Transverse colon (tissue), 4 donors: ENCODE results near the gene PDCD6IP. TPM values are rescaled to one million over a fixed set of nuclear protein-coding genes. Genes with fewer than 3 reads are reported as not detected.
"Not testable (repeated sequence)": the region's sequence is repeated elsewhere in the genome, so short reads cannot be mapped to it uniquely, and the experiment has no call there.

Source experiments
- DNase-seq: peaks from one replicate; pipeline ENCODE4 v3.0.0-alpha.2; 2019
- H3K27ac ChIP-seq, 4 donors: fragments of 200-600 bp; sonication (generic); 2 replicates each; pipeline ENCODE4 v1.5.1; 2016 to 2018; ENCODE audit warnings: inconsistent platforms in 4 of 4
- H3K27me3 ChIP-seq: fragments of 200-600 bp; sonication (generic); 2 replicates; pipeline ENCODE4 v1.5.1; 2017; ENCODE audit warnings: inconsistent platforms
- H3K36me3 ChIP-seq, 4 donors: fragments of 200-600 bp; sonication (generic); 2 replicates each; pipeline ENCODE4 v1.5.1; 2017 to 2019; ENCODE audit warnings: inconsistent platforms in 4 of 4
- H3K4me1 ChIP-seq, 4 donors: fragments of 200-600 bp; sonication (generic); 2 replicates each; pipeline ENCODE4 v1.5.1; 2017 to 2020; ENCODE audit warnings: inconsistent platforms in 4 of 4
- H3K4me3 ChIP-seq, 4 donors: fragments of 200-600 bp; sonication (generic); 1 replicate in 1 of 4; 2 replicates in 3 of 4; pipeline versions ENCODE4 v1.5.1 to v1.6.1; 2017 to 2019; ENCODE audit warnings: inconsistent platforms in 4 of 4
- H3K9me3 ChIP-seq, 2 donors: fragments of 200-600 bp; sonication (generic); 2 replicates each; pipeline ENCODE4 v1.5.1; 2017 to 2019; ENCODE audit warnings: inconsistent platforms in 2 of 2
- EP300 ChIP-seq: sonication (generic); formaldehyde crosslinking; IDR thresholded peaks from one replicate; pipeline ENCODE4 v1.6.1; 2017; ENCODE audit warnings: antibody characterized with exemption, low read depth
- POLR2A ChIP-seq: fragments of 450-650 bp; IDR thresholded peaks from one replicate; pipeline ENCODE4 v1.6.1; 2016; ENCODE audit warnings: antibody characterized with exemption, mild to moderate bottlenecking, moderate library complexity
- POLR2AphosphoS5 ChIP-seq, 3 donors: sonication (generic); formaldehyde crosslinking; IDR thresholded peaks; one replicate each; pipeline ENCODE4 v1.6.1; 2016; ENCODE audit warnings: antibody characterized with exemption in 3 of 3
- WGBS, 2 donors: methylation state at CpG; one replicate each; pipeline ENCODE4 v1.1.5; 2018; ENCODE audit warnings: low coverage in 1 of 2; 5-methylcytosine and 5-hydroxymethylcytosine counted together
- in situ Hi-C, 4 donors: fragments of 200-750 bp; cut with MboI; loops; one replicate each; pipeline versions ENCODE4 v1.15.0 to v1.15.1; 2017; ENCODE audit warnings: low sequenced_read_pairs in 3 of 4, low pct_ligation_motif_present in 1 of 4, low pct_unique_long_range_greater_than_20kb in 1 of 4
- intact Hi-C: fragments of 100-400 bp; cut with DNase I; formaldehyde crosslinking; loops from one replicate; pipeline ENCODE4 v1.15.1; 2023; ENCODE audit warnings: low total_unique reads
- total RNA-seq, 4 donors: library from RNA; depleted of rRNA; stranded (reverse); fragments of >200 nt; gene quantifications; one replicate each; pipeline ENCODE4 v1.1.0, GENCODE V29; 2016
- TF ChIP-seq, protein P1 (sequence below), 5 experiments: fragments of 200-600 bp in 3 of 5; fragments of 450-650 bp in 2 of 5; sonication (generic) in 3 of 5; IDR thresholded peaks; 1 replicate in 2 of 5; 2 replicates in 3 of 5; pipeline ENCODE4 v1.5.1; 2016 to 2017; ENCODE audit warnings: antibody characterized with exemption in 5 of 5, inconsistent platforms in 3 of 5, mild to moderate bottlenecking in 2 of 5, moderate library complexity in 1 of 5

PDCD6IP gene
- total RNA-seq, 4 donors from 2014 or later: 89.0 to 523 (median 372) TPM

- Histone ChIP-seq H3K36me3 (peaks cover 0 to 21% (median 9%) of the 10 kb centered on the region in 4 donors), H3K4me1 (peaks cover 0 to 35% (median 11%) of the 10 kb centered on the region in 4 donors), H3K27ac (peak overlapping the region in 2 of 4 donors; percentile 26 to 58), H3K4me3 (no peak overlapping the region), H3K27me3 (no peaks in the 10 kb centered on the region), H3K9me3 (no peaks in the 10 kb centered on the region)
- intact Hi-C loops (no loop called here), in situ Hi-C loops (no loop called here)
- TF ChIP-seq POLR2A: no peak
- TF ChIP-seq, protein P1, sequence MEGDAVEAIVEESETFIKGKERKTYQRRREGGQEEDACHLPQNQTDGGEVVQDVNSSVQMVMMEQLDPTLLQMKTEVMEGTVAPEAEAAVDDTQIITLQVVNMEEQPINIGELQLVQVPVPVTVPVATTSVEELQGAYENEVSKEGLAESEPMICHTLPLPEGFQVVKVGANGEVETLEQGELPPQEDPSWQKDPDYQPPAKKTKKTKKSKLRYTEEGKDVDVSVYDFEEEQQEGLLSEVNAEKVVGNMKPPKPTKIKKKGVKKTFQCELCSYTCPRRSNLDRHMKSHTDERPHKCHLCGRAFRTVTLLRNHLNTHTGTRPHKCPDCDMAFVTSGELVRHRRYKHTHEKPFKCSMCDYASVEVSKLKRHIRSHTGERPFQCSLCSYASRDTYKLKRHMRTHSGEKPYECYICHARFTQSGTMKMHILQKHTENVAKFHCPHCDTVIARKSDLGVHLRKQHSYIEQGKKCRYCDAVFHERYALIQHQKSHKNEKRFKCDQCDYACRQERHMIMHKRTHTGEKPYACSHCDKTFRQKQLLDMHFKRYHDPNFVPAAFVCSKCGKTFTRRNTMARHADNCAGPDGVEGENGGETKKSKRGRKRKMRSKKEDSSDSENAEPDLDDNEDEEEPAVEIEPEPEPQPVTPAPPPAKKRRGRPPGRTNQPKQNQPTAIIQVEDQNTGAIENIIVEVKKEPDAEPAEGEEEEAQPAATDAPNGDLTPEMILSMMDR (IDR thresholded peaks at IDR 0.05): no peak
- no peak for TF ChIP-seq EP300
- no peak for TF ChIP-seq POLR2AphosphoS5 (IDR thresholded peaks at IDR 0.05)
- 55 to 86% methylated on average over 2 to 3 of the region's 3 CpGs for WGBS, 2 donors
- DNase-seq: no peak
Measured at GRCh38 chr3:33839283-33839682, 40.9 kb downstream of the PDCD6IP start.

- Histone ChIP-seq H3K4me1 (peaks cover 0 to 35% (median 11%) of the 10 kb centered on the region in 4 donors), H3K27ac (peak overlapping the region in 3 of 4 donors; percentile 3 to 58 (median 26)), H3K27me3 (no peaks in the 10 kb centered on the region), H3K36me3 (peaks cover 0 to 27% (median 11%) of the 10 kb centered on the region in 4 donors), H3K4me3 (no peak overlapping the region), H3K9me3 (no peaks in the 10 kb centered on the region)
- intact Hi-C loops (no loop called here), in situ Hi-C loops (no loop called here)
- TF ChIP-seq POLR2AphosphoS5 (IDR thresholded peaks at IDR 0.05) (no peak), EP300 (no peak), POLR2A (no peak)
- TF ChIP-seq, protein P1 (IDR thresholded peaks at IDR 0.05): no peak
- peak; percentile 22 for DNase-seq
- 51 to 65% methylated on average over 2 of the region's 2 CpGs for WGBS, 2 donors
Measured at GRCh38 chr3:33840179-33840578, 41.7 kb downstream of the PDCD6IP start.

DNA sequence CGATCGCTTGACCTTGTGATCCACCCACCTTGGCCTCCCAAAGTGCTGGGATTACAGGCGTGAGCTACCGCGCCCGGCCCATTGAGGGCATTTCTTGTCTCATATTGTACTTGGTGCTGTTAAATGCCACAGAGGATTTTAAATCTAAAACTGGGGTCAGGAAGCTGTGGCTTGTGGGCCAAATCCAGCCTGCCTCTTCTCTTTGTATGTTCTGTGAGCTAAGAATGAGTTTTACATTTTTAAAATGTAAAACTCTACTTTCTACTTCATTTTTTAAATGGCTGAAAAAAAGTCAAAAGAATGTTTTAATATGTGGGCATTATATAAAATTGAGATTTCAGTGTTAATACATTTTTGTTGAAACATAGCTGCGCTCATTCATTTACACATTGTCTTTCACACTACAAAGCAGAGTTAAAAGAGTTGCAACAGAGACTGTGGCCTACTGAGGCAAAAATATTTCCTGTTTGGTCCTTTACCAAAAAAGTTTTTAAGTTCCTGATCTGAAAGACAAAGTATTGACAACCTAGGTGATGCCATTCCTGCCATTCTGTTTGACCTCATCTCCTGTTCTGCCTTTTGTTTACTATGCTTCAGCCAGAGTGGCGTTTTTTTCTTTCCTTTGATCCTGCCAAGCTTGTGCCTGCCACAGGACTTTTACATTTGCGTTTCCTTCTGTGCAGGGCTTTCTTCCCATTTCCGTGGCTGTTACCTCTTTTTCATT lies 50.4 kb downstream of the PDCD6IP start:
- H3K9me3 ChIP-seq: no peaks in the 10 kb centered on the region
- H3K4me3 ChIP-seq: no peak overlapping the region
- intact Hi-C loops: no loop called here
- 72 to 74% methylated on average over 4 to 10 of the region's 10 CpGs for WGBS, 2 donors
- in situ Hi-C loops: no loop called here
- peaks cover 0 to 33% (median 15%) of the 10 kb centered on the region in 4 donors for H3K36me3 ChIP-seq
- no peak for TF ChIP-seq POLR2AphosphoS5 (IDR thresholded peaks at IDR 0.05)
- TF ChIP-seq POLR2A: no peak
- H3K4me1 ChIP-seq: no peaks in the 10 kb centered on the region
- H3K27me3 ChIP-seq: no peaks in the 10 kb centered on the region
- DNase-seq: no peak
- H3K27ac ChIP-seq: no peak overlapping the region

DNA sequence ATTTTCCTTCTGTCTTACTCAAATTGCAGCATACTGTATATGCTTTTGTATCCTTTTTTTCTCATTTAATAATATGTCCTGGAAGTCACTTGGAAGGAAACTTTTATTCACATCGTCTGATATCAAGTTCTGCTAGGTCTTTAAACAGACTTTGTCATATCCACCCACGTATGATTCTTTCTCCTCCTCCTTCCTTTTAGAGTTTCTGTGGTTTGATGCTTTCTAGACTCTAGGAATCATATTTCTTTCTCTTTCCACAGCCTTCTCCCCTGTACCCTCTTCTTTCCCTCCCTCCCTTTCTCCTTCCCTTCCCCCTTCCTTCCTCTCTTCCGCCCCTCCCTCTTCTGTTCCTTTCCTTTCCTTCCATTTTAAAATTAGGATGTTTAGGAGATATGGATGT lies 52.2 kb downstream of the PDCD6IP start:
- DNase-seq, H3K4me1 ChIP-seq, intact Hi-C loops, H3K4me3 ChIP-seq, H3K9me3 ChIP-seq, H3K27me3 ChIP-seq, H3K27ac ChIP-seq: not testable (repeated sequence)
- in situ Hi-C loops: loop anchor here in 1 of 4 donors (25.0 kb wide), 1 partner anchor 112 kb away; no protein-coding TSS in a partner anchor
- peaks cover 0 to 38% (median 11%) of the 10 kb centered on the region in 4 donors for H3K36me3 ChIP-seq
- whole genome bisulfite sequencing, 2 donors: 89 to 94% methylated on average over 2 to 3 of the region's 3 CpGs

- intact Hi-C loops, H3K4me3 ChIP-seq, H3K4me1 ChIP-seq, H3K27ac ChIP-seq, H3K27me3 ChIP-seq, H3K9me3 ChIP-seq, DNase-seq: not testable (repeated sequence)
- peaks cover 0 to 53% (median 16%) of the 10 kb centered on the region in 4 donors for H3K36me3 ChIP-seq
- WGBS, 2 donors: 73 to 77% methylated on average over 1 of the region's 1 CpG
- in situ Hi-C loops: loop anchor here in 1 of 4 donors (25.0 kb wide), 1 partner anchor 107 kb away; no protein-coding TSS in a partner anchor
Measured at GRCh38 chr3:33855407-33855806, 57.0 kb downstream of the PDCD6IP start.
